Thymus (tissue), 11 donors: Measurements from ENCODE around the gene GSE1. TPM values are rescaled to one million over a fixed set of nuclear protein-coding genes. Genes with fewer than 3 reads are reported as not detected.

Source experiments
- DNase-seq, 9 donors: peaks; one replicate each; pipeline ENCODE4 v3.0.0-alpha.2; 2013; ENCODE audit warnings: low spot score in 9 of 9, low read depth in 6 of 9, missing footprints in 1 of 9
- H3K27ac ChIP-seq, 2 donors: one replicate each; pipeline ENCODE4 v1.5.1; 2013; ENCODE audit warnings: control low read depth in 1 of 2, low read depth in 1 of 2, low read length in 1 of 2, mild to moderate bottlenecking in 1 of 2, moderate library complexity in 1 of 2
- H3K27me3 ChIP-seq, 2 donors: one replicate each; pipeline ENCODE4 v1.5.1; 2013; ENCODE audit warnings: low read length in 1 of 2; ENCODE audit not compliant: control insufficient read depth in 2 of 2, insufficient read depth in 1 of 2
- H3K36me3 ChIP-seq, 2 donors: one replicate each; pipeline ENCODE4 v1.5.1; 2013; ENCODE audit warnings: low read length in 1 of 2, mild to moderate bottlenecking in 1 of 2, moderate library complexity in 1 of 2; ENCODE audit not compliant: control insufficient read depth in 2 of 2, insufficient read depth in 2 of 2
- H3K4me1 ChIP-seq, 2 donors: one replicate each; pipeline ENCODE4 v1.5.1; 2013; ENCODE audit warnings: low read length in 2 of 2; ENCODE audit not compliant: control insufficient read depth in 2 of 2, insufficient read depth in 2 of 2
- H3K4me3 ChIP-seq, 2 donors: one replicate each; pipeline ENCODE4 v1.5.1; 2013; ENCODE audit warnings: low read length in 2 of 2, control low read depth in 1 of 2, mild to moderate bottlenecking in 1 of 2
- H3K9me3 ChIP-seq, 2 donors: one replicate each; pipeline ENCODE4 v1.5.1; 2013; ENCODE audit warnings: low read length in 1 of 2, mild to moderate bottlenecking in 1 of 2; ENCODE audit not compliant: control insufficient read depth in 2 of 2, insufficient read depth in 1 of 2
- WGBS: extraction: QIAGEN DNeasy Blood & Tissue Kit; methylation state at CpG from one replicate; pipeline ENCODE4 v1.1.7; 2013; 5-methylcytosine and 5-hydroxymethylcytosine counted together
- polyA plus RNA-seq: library from polyadenylated mRNA; stranded (reverse); fragments of 200-250 nt; gene quantifications from one replicate; pipeline ENCODE4 v1.2.3, GENCODE V29; 2013
- total RNA-seq: library from RNA; stranded (reverse); fragments of 120-200 nt; gene quantifications from one replicate; pipeline ENCODE4 v1.2.4, GENCODE V29; 2013
- donor health status: healthy.

The GSE1 gene
- total and polyA plus RNA-seq, 2 donors: 29.9 to 32.4 TPM

GRCh38 chr16:85676466-85676865 lies 63.3 kb downstream of the GSE1 start:
- no peak for DNase-seq
- peaks cover 64 to 93% of the 10 kb centered on the region in 2 donors for H3K36me3 ChIP-seq
- H3K4me1 ChIP-seq: peaks cover 0 to 5% of the 10 kb centered on the region in 2 donors
- H3K27ac ChIP-seq: peak overlapping the region in 1 of 2 donors; percentile 49
- 96% methylated on average over 7 of the region's 7 CpGs for WGBS
- no peak overlapping the region for H3K4me3 ChIP-seq
- H3K27me3 ChIP-seq: no peaks in the 10 kb centered on the region
- no peaks in the 10 kb centered on the region for H3K9me3 ChIP-seq

GRCh38 chr16:85677383-85677967 lies 64.4 kb downstream of the GSE1 start:
- no peaks in the 10 kb centered on the region for H3K27me3 ChIP-seq
- H3K27ac ChIP-seq: no peak overlapping the region
- WGBS: 98% methylated on average over 6 of the region's 6 CpGs
- no peak overlapping the region for H3K4me3 ChIP-seq
- DNase-seq: no peak
- H3K4me1 ChIP-seq: peaks cover 0 to 5% of the 10 kb centered on the region in 2 donors
- H3K36me3 ChIP-seq: peaks cover 54 to 84% of the 10 kb centered on the region in 2 donors
- no peaks in the 10 kb centered on the region for H3K9me3 ChIP-seq

- Histone ChIP-seq H3K27ac (no peak overlapping the region), H3K4me1 (peaks cover 0 to 5% of the 10 kb centered on the region in 2 donors), H3K27me3 (no peaks in the 10 kb centered on the region), H3K4me3 (no peak overlapping the region), H3K36me3 (peaks cover 48 to 79% of the 10 kb centered on the region in 2 donors), H3K9me3 (no peaks in the 10 kb centered on the region)
- WGBS: 96% methylated on average over 8 of the region's 8 CpGs
- no peak for DNase-seq
These were observed 64.9 kb downstream of the GSE1 start for GRCh38 chr16:85678016-85678415.

- peaks cover 42 to 72% of the 10 kb centered on the region in 2 donors for H3K36me3 ChIP-seq
- no peak overlapping the region for H3K4me3 ChIP-seq
- WGBS: 96% methylated on average over 5 of the region's 5 CpGs
- peaks cover 0 to 5% of the 10 kb centered on the region in 2 donors for H3K4me1 ChIP-seq
- no peak overlapping the region for H3K27ac ChIP-seq
- DNase-seq: no peak
- no peaks in the 10 kb centered on the region for H3K27me3 ChIP-seq
- H3K9me3 ChIP-seq: no peaks in the 10 kb centered on the region
These were observed 65.7 kb downstream of the GSE1 start for GRCh38 chr16:85678821-85679220.

GRCh38 chr16:85679870-85680269 lies 66.7 kb downstream of the GSE1 start:
- Histone ChIP-seq H3K4me3 (no peak overlapping the region), H3K36me3 (peaks cover 32 to 61% of the 10 kb centered on the region in 2 donors), H3K27ac (no peak overlapping the region), H3K4me1 (peaks cover 0 to 5% of the 10 kb centered on the region in 2 donors), H3K9me3 (no peaks in the 10 kb centered on the region), H3K27me3 (no peaks in the 10 kb centered on the region)
- no peak for DNase-seq
- WGBS: 95% methylated on average over 6 of the region's 6 CpGs

GRCh38 chr16:85680352-85680944 lies 67.3 kb downstream of the GSE1 start:
- Histone ChIP-seq H3K9me3 (no peaks in the 10 kb centered on the region), H3K27ac (peak overlapping the region in 1 of 2 donors; percentile 50), H3K4me1 (peaks cover 0 to 5% of the 10 kb centered on the region in 2 donors), H3K36me3 (peaks cover 31 to 58% of the 10 kb centered on the region in 2 donors), H3K4me3 (no peak overlapping the region), H3K27me3 (no peaks in the 10 kb centered on the region)
- no peak for DNase-seq
- 95% methylated on average over 6 of the region's 6 CpGs for whole genome bisulfite sequencing

- Histone ChIP-seq H3K27me3 (no peaks in the 10 kb centered on the region), H3K4me1 (peaks cover 0 to 5% of the 10 kb centered on the region in 2 donors), H3K36me3 (peaks cover 25 to 50% of the 10 kb centered on the region in 2 donors), H3K27ac (peak overlapping the region in 1 of 2 donors; percentile 26), H3K9me3 (no peaks in the 10 kb centered on the region), H3K4me3 (no peak overlapping the region)
- 97% methylated on average over 8 of the region's 8 CpGs for WGBS
- DNase-seq: no peak
These were observed 68.1 kb downstream of the GSE1 start for GRCh38 chr16:85681255-85681654.

GRCh38 chr16:85682516-85682915 lies 69.4 kb downstream of the GSE1 start:
- Histone ChIP-seq H3K27me3 (no peaks in the 10 kb centered on the region), H3K27ac (no peak overlapping the region), H3K4me3 (no peak overlapping the region), H3K36me3 (peaks cover 20 to 40% of the 10 kb centered on the region in 2 donors), H3K9me3 (no peaks in the 10 kb centered on the region), H3K4me1 (peaks cover 3 to 10% of the 10 kb centered on the region in 2 donors)
- no peak for DNase-seq
- 95% methylated on average over 9 of the region's 9 CpGs for WGBS

GRCh38 chr16:85683363-85683762 lies 70.2 kb downstream of the GSE1 start:
- H3K27me3 ChIP-seq: no peaks in the 10 kb centered on the region
- no peak overlapping the region for H3K4me3 ChIP-seq
- DNase-seq: no peak
- no peaks in the 10 kb centered on the region for H3K9me3 ChIP-seq
- peaks cover 18 to 32% of the 10 kb centered on the region in 2 donors for H3K36me3 ChIP-seq
- H3K4me1 ChIP-seq: peaks cover 9 to 16% of the 10 kb centered on the region in 2 donors
- no peak overlapping the region for H3K27ac ChIP-seq
